ENCODE results near the gene SMC1A.

The SMC1A gene

GRCh38 chrX:53447441-53447840 lies 25.0 kb upstream of the SMC1A start:
- no peaks in the 10 kb centered on the region for H3K9me2 ChIP-seq (replicated peaks; ENCODE audit: low read depth, low read length)
- H3K79me2 ChIP-seq (ENCODE audit: insufficient read depth, low read length), result no peaks in the 10 kb centered on the region
- no peaks in the 10 kb centered on the region for H3K27me3 ChIP-seq (ENCODE audit: insufficient read depth, low read length, poor library complexity, severe bottlenecking)
- H3K36me3 ChIP-seq (ENCODE audit: insufficient read depth, low read length), result no peaks in the 10 kb centered on the region
- H4K20me1 ChIP-seq (ENCODE audit: insufficient read depth, low read length, poor library complexity, severe bottlenecking), result no peaks in the 10 kb centered on the region
- no peak overlapping the region for H3K9ac ChIP-seq (ENCODE audit: low read depth, low read length, poor library complexity, severe bottlenecking)
- no peaks in the 10 kb centered on the region for H3F3A ChIP-seq (ENCODE audit: low read depth)
- H3K4me3 ChIP-seq (ENCODE audit: low read length, poor library complexity, severe bottlenecking), result no peak overlapping the region
- no peak overlapping the region for H2AFZ ChIP-seq (ENCODE audit: low read length)
- TF ChIP-seq, protein P1, sequence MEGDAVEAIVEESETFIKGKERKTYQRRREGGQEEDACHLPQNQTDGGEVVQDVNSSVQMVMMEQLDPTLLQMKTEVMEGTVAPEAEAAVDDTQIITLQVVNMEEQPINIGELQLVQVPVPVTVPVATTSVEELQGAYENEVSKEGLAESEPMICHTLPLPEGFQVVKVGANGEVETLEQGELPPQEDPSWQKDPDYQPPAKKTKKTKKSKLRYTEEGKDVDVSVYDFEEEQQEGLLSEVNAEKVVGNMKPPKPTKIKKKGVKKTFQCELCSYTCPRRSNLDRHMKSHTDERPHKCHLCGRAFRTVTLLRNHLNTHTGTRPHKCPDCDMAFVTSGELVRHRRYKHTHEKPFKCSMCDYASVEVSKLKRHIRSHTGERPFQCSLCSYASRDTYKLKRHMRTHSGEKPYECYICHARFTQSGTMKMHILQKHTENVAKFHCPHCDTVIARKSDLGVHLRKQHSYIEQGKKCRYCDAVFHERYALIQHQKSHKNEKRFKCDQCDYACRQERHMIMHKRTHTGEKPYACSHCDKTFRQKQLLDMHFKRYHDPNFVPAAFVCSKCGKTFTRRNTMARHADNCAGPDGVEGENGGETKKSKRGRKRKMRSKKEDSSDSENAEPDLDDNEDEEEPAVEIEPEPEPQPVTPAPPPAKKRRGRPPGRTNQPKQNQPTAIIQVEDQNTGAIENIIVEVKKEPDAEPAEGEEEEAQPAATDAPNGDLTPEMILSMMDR (conservative IDR thresholded peaks at IDR 0.05; ENCODE audit: low read length), result no peak
- TF ChIP-seq EZH2phosphoT487 (IDR thresholded peaks at IDR 0.05; ENCODE audit: borderline replicate concordance), result no peak
- H3K9me3 ChIP-seq (ENCODE audit: insufficient read depth, low read depth, low read length), result no peaks in the 10 kb centered on the region
- no peak overlapping the region for H3K4me2 ChIP-seq (ENCODE audit: low read depth, low read length, poor library complexity, severe bottlenecking)
- no peaks in the 10 kb centered on the region for H3K4me1 ChIP-seq (ENCODE audit: insufficient read depth, low read length, poor library complexity, severe bottlenecking)

- no peak for TF ChIP-seq EZH2phosphoT487 (IDR thresholded peaks at IDR 0.05; ENCODE audit: borderline replicate concordance)
- TF ChIP-seq, protein P1 (conservative IDR thresholded peaks at IDR 0.05; ENCODE audit: low read length), result peak; percentile 71
- Histone ChIP-seq H3K9ac (ENCODE audit: low read depth, low read length, poor library complexity, severe bottlenecking) (no peak overlapping the region), H3K4me1 (ENCODE audit: insufficient read depth, low read length, poor library complexity, severe bottlenecking) (peaks cover 4% of the 10 kb centered on the region), H3K36me3 (ENCODE audit: insufficient read depth, low read length) (no peaks in the 10 kb centered on the region), H3K9me2 (replicated peaks; ENCODE audit: low read depth, low read length) (no peaks in the 10 kb centered on the region), H3F3A (ENCODE audit: low read depth) (no peaks in the 10 kb centered on the region), H4K20me1 (ENCODE audit: insufficient read depth, low read length, poor library complexity, severe bottlenecking) (no peaks in the 10 kb centered on the region), H3K27me3 (ENCODE audit: insufficient read depth, low read length, poor library complexity, severe bottlenecking) (no peaks in the 10 kb centered on the region), H2AFZ (ENCODE audit: low read length) (no peak overlapping the region), H3K4me3 (ENCODE audit: low read length, poor library complexity, severe bottlenecking) (no peak overlapping the region), H3K4me2 (ENCODE audit: low read depth, low read length, poor library complexity, severe bottlenecking) (no peak overlapping the region), H3K9me3 (ENCODE audit: insufficient read depth, low read depth, low read length) (no peaks in the 10 kb centered on the region), H3K79me2 (ENCODE audit: insufficient read depth, low read length) (no peaks in the 10 kb centered on the region)
Observed at GRCh38 chrX:53445977-53446376, 23.5 kb upstream of the SMC1A start.

DNA sequence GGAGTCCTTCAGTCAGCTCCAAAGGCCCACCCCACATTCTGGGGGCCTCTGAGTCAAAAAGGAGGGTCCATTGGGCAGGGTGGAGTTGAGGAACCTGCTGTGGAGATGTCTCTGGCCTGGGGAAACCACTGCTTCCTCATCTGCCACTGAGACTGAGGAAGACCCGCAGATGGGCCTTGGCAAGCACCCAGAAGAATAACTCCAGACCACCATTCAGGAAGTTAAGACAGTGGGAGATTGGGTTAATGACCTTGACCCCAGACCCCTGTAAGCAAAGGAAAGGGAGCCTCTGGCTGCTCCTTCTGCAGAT lies 19.8 kb upstream of the SMC1A start:
- Histone ChIP-seq H3K9me2 (replicated peaks; ENCODE audit: low read depth, low read length) (no peaks in the 10 kb centered on the region), H3K4me3 (ENCODE audit: low read length, poor library complexity, severe bottlenecking) (peak overlapping the region; percentile 76), H2AFZ (ENCODE audit: low read length) (peak overlapping the region; percentile 85), H4K20me1 (ENCODE audit: insufficient read depth, low read length, poor library complexity, severe bottlenecking) (no peaks in the 10 kb centered on the region), H3K79me2 (ENCODE audit: insufficient read depth, low read length) (no peaks in the 10 kb centered on the region), H3K27me3 (ENCODE audit: insufficient read depth, low read length, poor library complexity, severe bottlenecking) (no peaks in the 10 kb centered on the region), H3K36me3 (ENCODE audit: insufficient read depth, low read length) (no peaks in the 10 kb centered on the region), H3K4me2 (ENCODE audit: low read depth, low read length, poor library complexity, severe bottlenecking) (peak overlapping the region; percentile 76), H3K4me1 (ENCODE audit: insufficient read depth, low read length, poor library complexity, severe bottlenecking) (peaks cover 4% of the 10 kb centered on the region), H3K9me3 (ENCODE audit: insufficient read depth, low read depth, low read length) (no peaks in the 10 kb centered on the region), H3K9ac (ENCODE audit: low read depth, low read length, poor library complexity, severe bottlenecking) (peak overlapping the region; percentile 70), H3F3A (ENCODE audit: low read depth) (no peaks in the 10 kb centered on the region)
- TF ChIP-seq, protein P1 (conservative IDR thresholded peaks at IDR 0.05; ENCODE audit: low read length), result no peak
- TF ChIP-seq EZH2phosphoT487 (IDR thresholded peaks at IDR 0.05; ENCODE audit: borderline replicate concordance), result no peak

Data from Loucy (cell line).